Caco-2 (cell line): Measurements from ENCODE around the gene PDE4D. TPM values are rescaled to one million over a fixed set of nuclear protein-coding genes. Genes with fewer than 3 reads are reported as not detected.
"Not testable (repeated sequence)": the region's sequence is repeated elsewhere in the genome, so short reads cannot be mapped to it uniquely, and the experiment has no call there.

Experiments
- BruUV-seq: library from RNA; stranded (reverse); fragments of 400-500 nt; replicated peaks from 2 replicates; lab custom pipeline; 2021; lab: Mats Ljungman, UMichigan
- CTCF ChIA-PET: fragments of 300-600 bp; sonication (Branson Sonifier 250); formaldehyde crosslinking; loops from one replicate; lab custom pipeline; 2022; ENCODE audit warnings: antibody characterized with exemption; lab: Charles Lee
- POLR2A ChIA-PET: fragments of 300-600 bp; sonication (Branson Sonifier 250); formaldehyde crosslinking; loops from one replicate; lab custom pipeline; 2022; ENCODE audit warnings: antibody characterized with exemption; lab: Charles Lee
- DNase-seq, 2 experiments: peaks; one replicate each; pipeline versions ENCODE4 v3.0.0 to v3.0.0-alpha.2; 2020 to 2022
- H3K27me3 ChIP-seq: replicated peaks from 2 replicates; pipeline ENCODE4 v1.6.0; 2011; ENCODE audit warnings: low read length; ENCODE audit not compliant: control insufficient read depth, insufficient read depth
- H3K36me3 ChIP-seq: 2 replicates; pipeline ENCODE4 v1.5.1; 2011; ENCODE audit warnings: low read length; ENCODE audit not compliant: control insufficient read depth, insufficient read depth
- H3K4me1 ChIP-seq: fragments of 250-450 bp; sonication (Bioruptor Pico); 2 replicates; pipeline ENCODE4 v1.5.1; 2020; ENCODE audit warnings: mild to moderate bottlenecking
- H3K4me3 ChIP-seq: 2 replicates; pipeline ENCODE4 v1.5.1; 2011; ENCODE audit warnings: low read depth, mild to moderate bottlenecking, control low read depth, low read length
- H3K9me3 ChIP-seq: fragments of 250-450 bp; sonication (Bioruptor Pico); 2 replicates; pipeline ENCODE4 v1.5.1; 2020; ENCODE audit warnings: mild to moderate bottlenecking, moderate library complexity
- H3K27ac Mint-ChIP-seq: one replicate; pipeline ENCODE4 v1.8.0; 2022; ENCODE audit warnings: mixed read lengths; ENCODE audit not compliant: unreplicated experiment
- H3K27me3 Mint-ChIP-seq: one replicate; pipeline ENCODE4 v1.8.0; 2022; ENCODE audit warnings: mixed read lengths; ENCODE audit not compliant: insufficient read depth, unreplicated experiment
- H3K36me3 Mint-ChIP-seq: one replicate; pipeline ENCODE4 v1.8.0; 2022; ENCODE audit warnings: mild to moderate bottlenecking, mixed read lengths; ENCODE audit not compliant: insufficient read depth, unreplicated experiment
- H3K4me1 Mint-ChIP-seq: one replicate; pipeline ENCODE4 v1.8.0; 2022; ENCODE audit warnings: low read depth, mixed read lengths; ENCODE audit not compliant: unreplicated experiment
- H3K4me3 Mint-ChIP-seq: one replicate; pipeline ENCODE4 v1.8.0; 2022; ENCODE audit warnings: mild to moderate bottlenecking, moderate library complexity, mixed read lengths; ENCODE audit not compliant: unreplicated experiment
- H3K9me3 Mint-ChIP-seq: one replicate; pipeline ENCODE4 v1.8.0; 2022; ENCODE audit warnings: mixed read lengths; ENCODE audit not compliant: unreplicated experiment
- intact Hi-C: fragments of 100-400 bp; cut with micrococcal nuclease; formaldehyde crosslinking; loops from one replicate; pipeline ENCODE4 v1.10.0; 2022; ENCODE audit not compliant: unreplicated experiment
- total RNA-seq: library from RNA; stranded (reverse); gene quantifications from 2 replicates; pipeline ENCODE4 v1.2.3, GENCODE V29; 2022
- TF ChIP-seq, protein P1 (sequence below), 2 experiments: fragments of 200-600 bp in 1 of 2; IDR thresholded peaks; 1 replicate in 1 of 2; 2 replicates in 1 of 2; pipeline versions ENCODE4 v1.5.1 to v1.8.0; 2011 to 2022; ENCODE audit warnings: antibody characterized with exemption in 1 of 2, control low read depth in 1 of 2, inconsistent platforms in 1 of 2, low read depth in 1 of 2, low read length in 1 of 2, mild to moderate bottlenecking in 1 of 2, moderate library complexity in 1 of 2; ENCODE audit not compliant: insufficient read depth in 1 of 2, severe bottlenecking in 1 of 2, unreplicated experiment in 1 of 2

Gene PDE4D
- total RNA-seq, 1 experiment from 2014 or later: 89.8 TPM

DNA sequence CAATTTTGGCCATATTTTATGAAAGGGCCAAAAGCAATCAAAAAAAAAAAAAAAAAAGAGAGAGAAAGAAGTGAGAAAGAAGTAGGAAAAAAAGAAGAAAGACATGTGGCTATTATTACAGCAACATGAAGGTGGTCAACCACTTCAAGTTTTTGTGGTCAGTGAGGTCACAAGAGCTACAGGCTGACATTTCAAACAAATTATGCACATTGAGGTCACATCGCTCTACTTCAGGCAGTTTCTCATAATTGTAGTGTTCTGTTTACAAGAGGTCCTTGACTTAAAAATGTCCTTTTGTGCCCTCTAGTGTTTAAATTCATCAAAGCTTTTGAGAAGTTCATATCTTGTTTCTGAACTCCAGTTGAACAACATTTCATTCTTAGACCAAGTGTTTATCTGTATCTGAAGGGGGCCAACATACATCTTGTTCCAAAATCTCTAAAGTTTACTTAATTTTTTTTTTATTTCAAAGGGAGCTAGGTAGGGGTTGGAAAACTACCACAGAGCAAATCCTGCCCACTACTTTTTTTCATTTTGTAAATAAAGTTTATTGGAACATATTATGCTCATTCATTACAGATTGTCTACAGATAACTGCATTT, 513.1 kb downstream of the PDE4D start:
- DNase-seq: peak in 1 of 2 experiments; percentile 50
- POLR2A ChIA-PET: no interaction called here
- TF ChIP-seq, protein P1, sequence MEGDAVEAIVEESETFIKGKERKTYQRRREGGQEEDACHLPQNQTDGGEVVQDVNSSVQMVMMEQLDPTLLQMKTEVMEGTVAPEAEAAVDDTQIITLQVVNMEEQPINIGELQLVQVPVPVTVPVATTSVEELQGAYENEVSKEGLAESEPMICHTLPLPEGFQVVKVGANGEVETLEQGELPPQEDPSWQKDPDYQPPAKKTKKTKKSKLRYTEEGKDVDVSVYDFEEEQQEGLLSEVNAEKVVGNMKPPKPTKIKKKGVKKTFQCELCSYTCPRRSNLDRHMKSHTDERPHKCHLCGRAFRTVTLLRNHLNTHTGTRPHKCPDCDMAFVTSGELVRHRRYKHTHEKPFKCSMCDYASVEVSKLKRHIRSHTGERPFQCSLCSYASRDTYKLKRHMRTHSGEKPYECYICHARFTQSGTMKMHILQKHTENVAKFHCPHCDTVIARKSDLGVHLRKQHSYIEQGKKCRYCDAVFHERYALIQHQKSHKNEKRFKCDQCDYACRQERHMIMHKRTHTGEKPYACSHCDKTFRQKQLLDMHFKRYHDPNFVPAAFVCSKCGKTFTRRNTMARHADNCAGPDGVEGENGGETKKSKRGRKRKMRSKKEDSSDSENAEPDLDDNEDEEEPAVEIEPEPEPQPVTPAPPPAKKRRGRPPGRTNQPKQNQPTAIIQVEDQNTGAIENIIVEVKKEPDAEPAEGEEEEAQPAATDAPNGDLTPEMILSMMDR (IDR thresholded peaks at IDR 0.05; ENCODE audit: insufficient read depth in 1 of 2, low read depth in 1 of 2, low read length in 1 of 2, severe bottlenecking in 1 of 2, unreplicated experiment in 1 of 2): peak; percentile 50 to 56
- Mint-ChIP-seq H3K27me3 (no peaks in the 10 kb centered on the region), H3K4me1 (peaks cover under 1% of the 10 kb centered on the region), H3K27ac (no peak overlapping the region), H3K9me3 (peaks cover 13% of the 10 kb centered on the region), H3K36me3 (no peaks in the 10 kb centered on the region), H3K4me3 (no peak overlapping the region)
- H3K4me3 ChIP-seq: no peak overlapping the region
- CTCF ChIA-PET: interaction anchor here (0.7 to 2.2 kb wide), 7 partner anchors 13 to 488 kb away, joined by 3 to 27 read pairs (median 4); no protein-coding TSS in a partner anchor
- H3K27me3 ChIP-seq: no peaks in the 10 kb centered on the region
- peaks cover 7% of the 10 kb centered on the region; the same call in 1 of the 2 replicates for H3K4me1 ChIP-seq
- BruUV-seq: no TSS peak
- H3K9me3 ChIP-seq: no peaks in the 10 kb centered on the region; the same call in 1 of the 2 replicates
- H3K36me3 ChIP-seq: no peaks in the 10 kb centered on the region
- intact Hi-C loops: loop anchor here (1.0 to 5.0 kb wide), 3 partner anchors 45 to 493 kb away; no protein-coding TSS in a partner anchor

DNA sequence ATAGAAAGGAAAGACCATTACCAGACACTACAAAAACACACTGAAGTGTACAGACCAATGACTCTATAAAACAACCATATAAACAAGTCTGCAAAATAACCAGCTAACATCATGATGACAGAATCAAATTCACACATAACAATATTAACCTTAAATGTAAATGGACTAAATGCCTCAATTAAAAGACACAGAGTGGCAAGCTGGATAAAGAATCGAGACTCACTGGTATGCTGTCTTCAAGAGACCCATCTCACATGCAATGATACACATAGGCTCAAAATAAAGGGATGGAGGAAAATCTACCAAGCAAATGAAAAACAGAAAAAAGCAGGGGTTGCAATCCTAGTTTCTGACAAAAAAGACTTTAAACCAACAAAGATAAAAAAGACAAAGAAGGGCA, 519.5 kb downstream of the PDE4D start:
- H3K4me3 Mint-ChIP-seq, H3K27me3 ChIP-seq, intact Hi-C loops, H3K4me1 Mint-ChIP-seq, H3K36me3 Mint-ChIP-seq, H3K27me3 Mint-ChIP-seq, H3K27ac Mint-ChIP-seq, DNase-seq, POLR2A ChIA-PET, H3K9me3 ChIP-seq, H3K4me3 ChIP-seq, H3K4me1 ChIP-seq, BruUV-seq, H3K36me3 ChIP-seq: not testable (repeated sequence)
- CTCF ChIA-PET: interaction anchor here (0.5 kb wide), 1 partner anchor 26 kb away, joined by 3 read pairs; no protein-coding TSS in a partner anchor
- H3K9me3 Mint-ChIP-seq: peaks cover 34% of the 10 kb centered on the region

GRCh38 chr5:59371525-59372127, 521.9 kb downstream of the PDE4D start:
- no peak for DNase-seq
- Histone ChIP-seq H3K4me3 (no peak overlapping the region), H3K36me3 (no peaks in the 10 kb centered on the region), H3K4me1 (no peaks in the 10 kb centered on the region), H3K27me3 (no peaks in the 10 kb centered on the region), H3K9me3 (no peaks in the 10 kb centered on the region; the same call in 1 of the 2 replicates)
- no peak overlapping the region for H3K27ac Mint-ChIP-seq
- no TSS peak for BruUV-seq
- H3K27me3 Mint-ChIP-seq: peaks cover 6% of the 10 kb centered on the region
- intact Hi-C loops: no loop called here
- TF ChIP-seq, protein P1 (IDR thresholded peaks at IDR 0.05; ENCODE audit: insufficient read depth in 1 of 2, low read depth in 1 of 2, low read length in 1 of 2, severe bottlenecking in 1 of 2, unreplicated experiment in 1 of 2): no peak
- H3K9me3 Mint-ChIP-seq: peaks cover 32% of the 10 kb centered on the region
- POLR2A ChIA-PET: no interaction called here
- CTCF ChIA-PET: no interaction called here
- H3K36me3 Mint-ChIP-seq: no peaks in the 10 kb centered on the region
- H3K4me3 Mint-ChIP-seq: no peak overlapping the region
- H3K4me1 Mint-ChIP-seq: no peaks in the 10 kb centered on the region
